HG02973 (cell line): ENCODE measurements around the gene DPEP2.

ENCODE experiments used
- ATAC-seq: cut with Tn5 transposase; IDR thresholded peaks from one replicate; pipeline ENCODE4 v1.9.1; 2021; ENCODE audit warnings: moderate library complexity; ENCODE audit not compliant: unreplicated experiment

The DPEP2 gene

GRCh38 chr16:67959536-67960329 is 39.6 kb downstream of the DPEP2 start:
- no peak for ATAC-seq

- ATAC-seq = no peak
These were observed 41.7 kb downstream of the DPEP2 start for GRCh38 chr16:67957622-67958021.

- ATAC-seq = no peak
These were observed 44.7 kb downstream of the DPEP2 start for GRCh38 chr16:67954421-67955196.

GRCh38 chr16:67953641-67954375 is 45.5 kb downstream of the DPEP2 start:
- ATAC-seq = no peak

- ATAC-seq = no peak
These were observed 47.8 kb downstream of the DPEP2 start for GRCh38 chr16:67951485-67951884.

- ATAC-seq = no peak
These were observed 48.9 kb downstream of the DPEP2 start for GRCh38 chr16:67950335-67950843.

GRCh38 chr16:67949645-67950044 is 49.6 kb downstream of the DPEP2 start:
- ATAC-seq = no peak

GRCh38 chr16:67948015-67948414 is 51.3 kb downstream of the DPEP2 start:
- ATAC-seq = no peak

- ATAC-seq = no peak
These were observed 52.2 kb downstream of the DPEP2 start for GRCh38 chr16:67946966-67947558.

- no peak for ATAC-seq
These were observed 53.1 kb downstream of the DPEP2 start for GRCh38 chr16:67946128-67946569.

GRCh38 chr16:67945392-67945933 is 53.8 kb downstream of the DPEP2 start:
- no peak for ATAC-seq

GRCh38 chr16:67944690-67945391 is 54.4 kb downstream of the DPEP2 start:
- no peak for ATAC-seq

- no peak for ATAC-seq
These were observed 55.4 kb downstream of the DPEP2 start, which contains the start of gene LCAT for GRCh38 chr16:67943619-67944504. Gene LCAT (minus strand): TSS chr16:67944120. CDS start chr16:67944101, 19 bp downstream.

- no peak for ATAC-seq
These were observed 56.0 kb downstream of the DPEP2 start for GRCh38 chr16:67943256-67943618.

- ATAC-seq = no peak
These were observed 56.6 kb downstream of the DPEP2 start for GRCh38 chr16:67942510-67943255.

GRCh38 chr16:67942200-67942509 is 57.1 kb downstream of the DPEP2 start:
- ATAC-seq = no peak

- ATAC-seq = no peak
These were observed 57.6 kb downstream of the DPEP2 start for GRCh38 chr16:67941469-67942199.
